HTERT RPE-1 (cell line): ENCODE measurements around the gene ZGPAT.
"Not testable (repeated sequence)": the region's sequence is repeated elsewhere in the genome, so short reads cannot be mapped to it uniquely, and the experiment has no call there.

ENCODE experiments used
- in situ Hi-C: fragments of 300-500 bp; cut with MboI; formaldehyde crosslinking; loops from 4 replicates; pipeline ENCODE4 v1.14.3; 2020; ENCODE audit warnings: low sequenced_read_pairs

The ZGPAT gene

DNA sequence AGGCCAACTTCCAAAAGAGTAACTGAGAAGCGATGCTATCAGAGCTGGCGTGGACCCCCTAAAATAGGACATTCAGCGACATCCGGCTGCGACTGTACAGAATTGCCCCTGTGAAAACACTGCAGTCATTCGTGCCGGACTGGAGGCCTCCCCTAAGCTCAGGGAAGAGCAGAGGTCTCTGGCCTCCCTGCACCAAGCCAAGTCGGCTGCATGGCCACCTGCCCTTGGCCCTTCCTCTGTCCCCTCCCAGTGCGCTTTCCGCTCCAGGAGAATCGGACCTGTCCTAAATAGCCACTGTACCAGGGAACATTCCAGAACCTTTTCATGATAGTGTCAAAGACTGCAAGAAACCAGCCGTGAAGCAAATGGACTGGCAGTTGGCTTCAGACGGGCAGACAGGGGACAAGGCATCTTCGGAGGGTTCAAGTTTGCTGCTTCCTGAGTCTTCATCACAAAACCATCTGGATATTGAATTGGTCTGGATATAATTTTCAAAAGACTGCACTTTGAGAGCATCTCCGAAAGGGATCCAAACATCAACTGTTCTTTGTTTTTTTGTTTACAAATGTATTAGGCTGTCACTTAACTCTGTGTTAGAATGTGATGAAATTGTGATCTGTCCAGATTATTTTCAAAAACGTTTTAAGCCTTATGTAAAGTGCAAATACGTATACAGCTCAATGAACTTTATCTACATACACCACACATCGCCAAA lies 48.3 kb downstream of the ZGPAT start:
- in situ Hi-C loops = no loop called here

DNA sequence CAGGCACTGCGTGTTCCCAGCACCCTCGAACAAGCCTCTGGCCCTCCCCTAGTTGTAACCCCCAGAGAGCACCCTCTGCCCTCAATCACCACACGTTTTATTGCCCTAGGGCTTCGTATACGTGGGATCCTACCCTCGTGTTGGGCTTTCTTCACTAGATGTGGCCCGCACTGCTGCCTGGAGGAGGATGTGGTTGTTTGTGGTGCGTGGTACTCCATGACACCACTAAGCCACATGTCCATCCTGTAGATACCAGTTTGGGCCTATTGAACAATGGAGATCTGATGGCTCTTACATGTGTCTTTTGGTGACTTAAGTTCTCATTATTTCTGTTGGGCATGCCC lies 48.8 kb downstream of the ZGPAT start:
- in situ Hi-C loops = no loop called here

DNA sequence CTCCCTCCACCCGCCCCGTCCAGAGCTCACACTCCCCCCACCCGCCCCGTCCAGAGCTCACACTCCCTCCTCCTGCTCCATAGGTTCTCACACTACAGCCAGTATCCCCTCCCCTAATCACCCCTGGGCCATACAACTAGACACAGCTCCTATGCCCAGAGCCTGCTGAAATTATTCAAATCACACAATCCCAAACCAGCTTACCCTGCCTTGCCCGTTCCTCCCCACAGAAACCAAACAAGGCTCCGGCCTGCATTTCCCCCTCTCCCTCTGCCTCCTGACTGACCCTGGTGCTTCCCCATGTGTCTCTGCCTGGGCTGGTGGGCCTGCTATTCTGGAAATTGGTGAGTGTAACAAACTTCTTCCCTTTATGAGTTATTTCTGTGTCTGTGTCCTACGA lies 50.3 kb downstream of the ZGPAT start:
- in situ Hi-C loops = no loop called here

DNA sequence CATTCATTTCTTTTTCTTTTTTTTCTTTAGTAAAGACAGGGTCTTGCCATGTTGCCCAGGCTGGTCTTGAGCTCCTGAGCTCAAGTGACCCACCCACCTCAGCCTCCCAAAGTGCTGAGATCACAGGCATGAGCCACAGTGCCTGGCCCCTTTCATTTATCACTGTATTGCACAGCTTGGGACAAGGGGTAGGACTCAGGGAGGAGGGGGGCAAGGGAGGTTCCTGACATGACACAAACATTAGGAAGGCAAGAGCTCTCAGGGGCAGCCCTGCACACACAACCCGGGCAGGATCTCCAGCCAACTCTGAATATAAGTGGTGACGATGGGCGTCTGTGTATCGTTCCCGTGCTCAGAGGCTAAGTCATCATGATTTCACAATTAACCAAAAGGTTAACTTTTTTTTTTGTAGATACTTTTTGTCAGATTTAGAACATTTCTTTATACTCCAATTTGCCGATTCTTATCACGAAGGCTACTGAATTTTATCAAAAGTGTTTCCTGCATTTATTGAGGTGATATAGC lies 51.6 kb downstream of the ZGPAT start:
- in situ Hi-C loops = no loop called here

DNA sequence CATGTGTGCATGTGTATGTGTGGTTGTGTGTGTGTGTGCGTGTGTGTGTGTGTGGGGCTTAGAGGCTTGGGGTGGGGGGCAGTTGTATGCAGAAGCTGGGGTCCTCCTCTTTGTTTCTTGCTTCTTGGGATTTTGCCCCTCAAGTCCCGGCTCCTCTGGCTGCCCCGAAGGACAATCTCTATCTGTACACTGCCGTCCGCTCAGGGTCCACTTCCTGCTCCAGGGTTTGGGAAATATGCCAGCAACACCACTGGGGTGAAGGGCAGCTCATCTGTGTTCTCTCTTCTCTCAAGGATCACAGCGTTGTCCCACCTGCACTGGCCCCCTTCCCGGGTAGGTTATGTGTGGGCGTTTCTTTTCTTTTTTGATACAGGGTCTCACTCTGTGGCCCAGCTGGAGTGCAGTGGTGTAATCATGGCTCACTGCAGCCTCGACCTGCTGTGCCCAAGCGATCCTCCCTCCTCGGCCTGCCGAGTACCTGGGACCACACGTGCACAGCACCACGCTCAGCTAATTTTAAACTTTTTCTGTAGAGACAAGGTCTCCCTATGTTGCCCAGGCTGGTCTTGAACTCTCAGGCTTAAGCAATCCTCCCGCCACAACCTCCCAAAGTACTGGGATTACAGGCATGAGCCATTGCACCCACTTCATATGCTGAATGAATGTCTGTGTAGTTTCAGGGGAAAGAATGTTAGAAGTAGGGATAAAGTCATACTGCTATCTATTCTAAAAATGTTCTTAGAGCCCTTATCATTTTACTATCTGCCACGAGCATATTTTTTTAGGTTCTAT lies 57.4 kb downstream of the ZGPAT start:
- in situ Hi-C loops = no loop called here

DNA sequence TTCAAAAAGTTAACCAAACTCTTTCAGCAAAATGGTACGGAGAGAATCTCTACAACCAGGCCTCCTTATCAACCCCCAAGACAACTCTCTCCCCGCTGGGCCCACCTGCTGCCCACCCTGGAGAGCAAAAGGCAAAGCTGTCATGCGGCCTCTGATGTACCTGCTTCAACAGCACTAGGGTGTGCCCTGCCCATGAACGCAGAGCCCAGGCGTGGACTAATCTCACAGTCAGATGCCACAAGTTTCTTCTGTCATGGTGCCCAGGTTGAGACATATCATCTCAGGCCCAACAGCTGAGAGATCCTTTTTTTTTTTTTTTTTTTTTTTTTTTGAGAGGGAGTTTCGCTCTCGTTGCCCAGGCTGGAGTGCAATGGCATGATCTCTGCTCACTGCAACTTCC lies 58.1 kb downstream of the ZGPAT start:
- in situ Hi-C loops = no loop called here

DNA sequence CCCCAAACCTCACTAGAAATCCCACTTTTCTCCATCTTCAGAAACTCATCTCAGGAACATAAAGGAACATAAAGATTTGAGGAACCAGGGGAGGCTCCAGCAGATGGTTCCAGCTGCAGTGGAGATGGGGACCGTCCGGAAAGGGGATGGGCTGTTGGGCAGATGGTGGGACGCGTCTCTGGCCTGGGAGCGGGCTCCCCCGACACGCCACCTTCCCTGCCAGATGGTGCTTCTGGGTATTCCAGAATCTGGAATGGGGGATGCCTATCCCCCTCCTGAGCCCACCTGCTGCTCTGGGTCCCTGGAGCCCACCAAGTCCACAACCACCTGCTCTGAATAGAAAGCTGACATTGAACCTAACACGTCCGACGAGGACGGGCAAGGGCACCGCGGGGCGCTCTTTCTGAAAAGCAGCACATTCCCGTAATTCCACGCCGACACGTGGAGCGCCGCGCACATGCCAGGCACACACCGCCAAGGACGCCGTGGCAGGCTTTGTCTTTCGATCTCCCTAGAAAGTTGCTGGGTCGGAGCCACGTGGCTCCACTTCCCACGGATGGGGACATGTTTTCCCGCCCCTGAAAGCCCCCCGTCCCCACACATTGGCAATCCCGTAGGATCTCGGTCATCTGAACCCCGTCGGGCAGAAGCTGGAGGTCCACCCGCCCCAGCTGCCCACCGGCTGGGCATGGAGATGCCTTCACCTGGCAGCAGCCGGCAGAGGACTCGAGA lies 59.0 kb downstream of the ZGPAT start:
- in situ Hi-C loops = no loop called here

DNA sequence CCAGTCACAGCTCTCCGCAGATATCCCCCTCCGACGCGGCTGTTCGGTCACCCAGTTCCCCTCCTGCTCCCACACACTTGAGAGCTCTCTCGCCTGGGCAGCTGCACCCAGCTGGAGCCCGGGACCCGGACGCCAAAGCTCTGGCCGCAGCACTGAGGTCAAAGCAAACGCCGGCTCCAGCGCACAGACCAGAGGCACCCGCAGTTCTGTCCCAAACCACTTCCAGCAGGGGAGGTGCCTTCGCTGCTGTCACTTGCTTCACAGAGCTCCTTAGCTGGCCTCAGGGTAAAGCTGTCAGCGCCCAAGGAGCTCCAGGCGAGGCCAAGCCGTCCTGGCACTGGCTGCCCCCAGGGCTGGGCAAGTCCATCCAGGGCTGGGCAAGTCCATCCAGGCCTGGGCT lies 59.6 kb downstream of the ZGPAT start:
- in situ Hi-C loops = no loop called here

DNA sequence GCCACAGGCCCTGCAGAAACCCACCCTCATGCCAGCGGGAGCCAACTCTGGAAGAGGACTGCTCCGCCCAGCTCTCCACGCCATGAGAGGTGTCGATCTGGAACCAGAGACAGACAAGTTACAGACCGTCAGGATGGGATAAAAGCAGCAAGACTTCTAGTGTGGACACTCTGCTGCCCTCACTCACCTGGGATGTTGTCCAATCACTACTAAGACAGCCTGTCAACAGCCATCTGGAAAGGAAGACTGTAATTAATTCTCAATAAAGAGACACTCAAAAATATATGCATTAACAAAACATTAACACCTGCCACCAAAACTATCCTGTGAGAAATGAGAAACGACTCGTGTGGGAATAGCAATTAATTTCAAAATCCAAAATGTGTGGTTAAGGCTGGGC lies 60.0 kb downstream of the ZGPAT start:
- in situ Hi-C loops = no loop called here

DNA sequence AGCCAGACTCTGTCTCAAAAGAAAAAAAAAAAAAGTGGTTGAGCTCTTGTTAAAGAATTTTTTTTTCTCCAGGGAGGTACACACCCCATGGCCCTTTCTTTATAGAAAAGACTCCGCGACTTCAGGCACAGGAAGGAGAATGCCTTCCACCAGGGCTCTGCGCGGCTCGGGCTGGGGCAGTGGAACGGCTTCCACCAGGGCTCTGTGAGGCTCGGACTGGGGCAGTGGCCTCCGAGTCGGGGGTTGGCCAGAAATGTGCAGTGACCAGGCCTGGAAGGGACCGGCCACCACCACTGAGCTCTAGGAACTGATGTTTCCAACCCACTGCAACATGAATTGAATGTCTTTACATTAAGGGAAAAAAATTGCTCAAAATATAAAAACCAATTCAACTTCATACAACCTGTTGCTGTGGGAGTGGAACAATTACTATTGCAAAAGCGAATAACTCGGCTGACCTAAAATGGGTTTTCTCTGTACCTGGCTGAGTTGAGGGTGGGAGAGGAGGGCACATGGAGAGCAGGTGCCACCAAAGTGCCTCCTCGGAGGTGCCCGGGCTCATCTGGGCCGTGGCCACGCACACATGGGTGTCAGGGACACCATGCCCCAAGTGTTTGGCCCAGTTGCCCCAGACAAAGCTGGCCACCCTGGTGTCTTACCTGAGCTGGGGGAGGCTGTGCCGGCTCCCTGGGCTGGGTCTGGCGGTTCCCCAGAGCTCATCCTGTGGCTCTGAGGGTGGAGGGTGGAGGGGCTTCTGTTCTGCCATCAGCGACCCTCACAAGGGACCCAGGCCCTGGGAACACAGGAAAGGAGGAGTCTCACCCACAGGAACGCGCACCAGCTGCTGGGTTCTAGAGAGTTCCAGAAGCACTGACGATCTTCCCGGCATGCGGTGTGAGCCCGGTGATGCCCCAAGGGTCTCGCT lies 61.0 kb downstream of the ZGPAT start:
- in situ Hi-C loops = no loop called here

DNA sequence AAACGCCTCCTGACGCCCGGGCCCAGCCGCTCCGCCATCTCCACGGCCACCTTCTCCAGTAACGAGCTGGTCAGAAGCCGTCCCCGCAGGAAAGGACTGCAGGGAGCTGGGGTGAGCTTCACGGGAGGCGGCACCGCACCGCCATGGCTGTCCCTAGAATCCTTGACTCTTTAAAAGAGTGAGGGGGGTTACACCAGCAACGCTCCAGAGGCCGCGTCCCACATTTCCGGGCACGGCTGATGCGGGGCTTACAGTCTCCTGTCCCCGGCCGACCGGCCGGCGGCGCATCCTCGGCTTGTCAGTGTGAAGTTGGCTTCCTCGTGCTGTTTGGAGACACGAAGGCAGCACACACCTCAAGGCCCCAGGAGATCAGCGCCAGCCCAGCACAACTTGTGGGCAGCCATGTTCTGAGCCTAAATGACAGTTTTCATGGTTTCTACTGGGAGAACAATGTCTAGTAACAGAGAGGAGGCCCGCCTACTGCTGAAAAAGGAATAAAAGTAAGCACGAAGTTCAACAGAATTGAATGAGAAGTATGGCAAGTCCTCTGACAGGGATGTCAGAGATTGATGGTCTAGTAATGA lies 62.1 kb downstream of the ZGPAT start:
- in situ Hi-C loops = no loop called here

DNA sequence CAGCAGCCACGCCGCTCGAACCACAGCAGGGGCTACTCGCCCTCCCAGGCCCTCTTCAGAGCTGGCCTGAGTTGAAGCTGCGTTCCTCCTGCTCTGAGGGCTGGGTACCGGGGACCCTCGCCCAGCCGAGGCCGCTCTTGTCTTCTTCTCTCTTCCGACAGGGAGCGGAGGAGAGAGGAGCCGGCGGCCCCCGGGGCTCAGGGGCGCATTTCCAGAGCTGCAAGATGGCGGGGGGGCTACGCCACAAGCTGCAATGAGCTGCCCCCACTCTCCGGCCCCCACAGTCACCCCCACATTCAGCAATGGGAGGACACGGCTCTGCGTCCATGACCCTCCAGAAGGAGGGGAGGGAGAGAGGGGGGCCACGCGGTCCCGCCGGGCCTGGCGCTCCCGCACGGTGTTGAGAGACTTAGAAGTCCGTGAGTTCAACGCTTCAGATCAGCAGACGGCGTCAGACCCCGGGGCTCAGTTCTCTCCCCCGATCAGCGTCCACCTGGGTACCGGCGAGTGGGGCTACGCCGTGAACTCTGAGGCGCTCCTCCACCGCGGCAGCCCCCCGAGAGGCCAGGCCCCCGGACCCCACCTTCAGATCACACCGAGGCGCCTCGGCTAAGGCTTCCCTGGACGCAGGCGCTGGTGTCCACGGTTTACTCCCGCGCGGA lies 63.3 kb downstream of the ZGPAT start:
- in situ Hi-C loops = no loop called here

DNA sequence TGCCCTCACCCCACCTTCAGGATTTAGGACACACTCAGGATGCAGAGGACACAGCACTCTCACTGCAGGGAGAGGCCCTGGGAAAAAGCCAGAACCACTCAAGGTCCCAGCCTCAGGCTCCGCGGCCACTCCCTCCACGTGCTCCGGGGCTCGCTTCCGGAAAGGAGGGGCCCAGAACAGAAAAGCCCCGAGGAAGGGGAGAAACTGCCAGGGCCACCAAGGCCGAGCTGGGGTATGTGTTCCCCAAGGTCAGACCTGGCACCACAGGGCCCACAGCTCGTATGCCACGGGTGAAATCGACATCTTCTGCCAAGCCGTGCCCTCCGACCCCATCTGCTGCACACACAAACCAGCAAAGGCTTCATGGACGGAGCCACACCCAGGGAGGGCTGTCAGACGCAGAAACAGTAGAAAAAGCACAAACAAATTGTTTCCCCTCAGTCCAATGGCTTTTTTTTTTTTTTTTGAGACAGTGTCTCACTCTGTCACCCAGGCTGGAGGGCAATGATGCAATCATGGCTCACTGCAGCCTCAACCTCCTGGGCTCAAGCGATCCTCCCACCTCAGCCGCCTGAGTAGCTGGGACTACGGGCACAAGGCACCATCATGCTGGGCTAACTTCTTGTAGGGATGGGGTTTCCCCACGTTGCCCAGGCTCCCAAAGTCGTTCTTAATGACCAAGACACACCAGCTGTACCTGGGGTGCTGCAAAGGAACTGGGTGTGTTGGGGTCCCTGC lies 65.1 kb downstream of the ZGPAT start:
- in situ Hi-C loops = no loop called here

DNA sequence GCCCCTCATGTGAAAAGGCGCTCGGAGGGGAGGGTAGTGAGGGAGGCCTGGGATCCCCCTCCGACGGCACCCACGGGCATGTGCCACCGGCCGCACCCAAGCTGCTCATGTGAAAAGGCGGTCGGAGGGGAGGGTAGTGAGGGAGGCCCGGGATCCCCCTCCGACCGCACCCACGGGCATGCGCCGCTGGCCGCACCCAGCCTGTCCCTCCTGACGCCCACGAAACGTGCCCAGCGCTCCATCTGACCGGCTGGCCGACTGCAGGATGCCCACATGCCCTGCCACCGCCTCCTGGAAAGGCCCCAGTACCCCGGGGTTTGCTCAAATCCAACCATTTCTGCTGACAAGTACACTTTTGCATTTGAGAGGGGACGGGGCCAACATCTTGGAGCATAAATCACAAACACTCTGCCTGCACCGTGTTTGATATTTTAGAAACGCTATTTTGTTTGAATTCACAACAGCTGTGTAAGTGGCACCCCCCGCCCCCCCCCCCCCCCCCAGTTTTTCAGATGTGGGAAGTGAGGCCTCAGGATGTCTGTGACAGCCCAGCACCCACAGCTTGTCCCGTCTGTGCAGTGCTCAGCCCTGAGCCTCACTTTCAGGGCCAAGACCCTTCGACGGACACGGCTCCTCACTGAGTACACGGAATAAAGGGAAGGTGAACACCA lies 65.9 kb downstream of the ZGPAT start:
- in situ Hi-C loops = no loop called here

DNA sequence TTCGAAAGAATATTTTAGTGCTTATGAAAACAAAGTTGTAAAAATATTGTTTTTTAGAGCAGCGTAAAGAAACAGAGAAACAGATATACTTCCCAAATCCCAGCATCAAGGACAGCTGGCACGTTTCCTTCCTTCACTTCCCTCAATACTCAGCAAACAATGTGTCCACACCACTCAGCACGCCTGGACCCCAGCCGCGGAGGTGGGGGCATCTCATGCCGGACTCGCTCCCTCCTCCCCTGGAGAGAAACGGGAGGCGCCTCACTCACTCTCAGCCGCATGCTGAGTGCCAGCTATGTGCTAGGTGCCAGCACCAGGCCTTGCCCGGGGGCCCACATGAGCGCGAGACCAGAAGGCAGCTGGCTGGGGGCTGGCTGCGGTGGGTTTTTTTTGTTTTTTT lies 66.5 kb downstream of the ZGPAT start:
- in situ Hi-C loops = no loop called here

DNA sequence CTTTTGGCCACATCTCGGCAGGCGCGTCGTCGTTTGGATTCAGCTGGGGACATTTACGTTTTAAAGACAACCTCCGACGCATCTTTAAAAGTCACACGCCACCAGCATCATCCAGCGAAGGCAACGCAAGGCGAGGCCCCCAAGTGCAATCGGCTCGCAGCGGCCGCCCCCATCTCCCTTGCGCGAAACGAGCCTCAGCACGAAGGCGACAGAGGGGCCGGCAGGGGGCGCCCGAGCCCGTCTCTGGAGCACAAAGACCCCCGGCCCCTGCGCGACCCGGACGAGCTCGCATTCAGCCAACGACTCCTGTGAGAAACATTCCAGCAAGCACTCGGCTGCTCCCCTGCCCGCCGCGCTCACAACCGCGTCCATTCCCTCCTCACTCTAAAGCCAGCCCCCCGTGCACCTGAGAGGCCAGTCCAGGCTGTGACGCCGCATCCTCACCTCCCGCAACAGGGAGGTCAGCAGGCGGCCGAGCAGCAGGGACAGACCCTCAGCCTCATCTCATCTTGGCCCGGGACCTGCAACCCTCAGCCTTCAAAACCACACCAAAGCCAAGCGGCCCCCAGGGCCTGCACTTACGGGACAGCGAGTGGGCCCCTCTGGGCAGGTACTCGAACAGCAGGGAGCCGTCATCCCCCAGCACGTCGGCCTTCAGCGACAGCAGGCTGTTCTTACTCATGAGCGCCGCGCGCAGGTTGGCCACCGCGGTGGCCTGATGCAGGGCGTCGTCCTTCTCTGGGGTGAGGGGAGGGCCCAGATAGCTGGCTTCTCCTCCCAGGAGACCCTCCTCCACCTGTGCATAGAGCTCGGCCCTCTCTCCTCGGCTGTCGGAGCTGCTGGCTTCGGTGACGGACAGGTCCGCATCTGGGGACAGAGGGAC lies 67.5 kb downstream of the ZGPAT start:
- in situ Hi-C loops = no loop called here

DNA sequence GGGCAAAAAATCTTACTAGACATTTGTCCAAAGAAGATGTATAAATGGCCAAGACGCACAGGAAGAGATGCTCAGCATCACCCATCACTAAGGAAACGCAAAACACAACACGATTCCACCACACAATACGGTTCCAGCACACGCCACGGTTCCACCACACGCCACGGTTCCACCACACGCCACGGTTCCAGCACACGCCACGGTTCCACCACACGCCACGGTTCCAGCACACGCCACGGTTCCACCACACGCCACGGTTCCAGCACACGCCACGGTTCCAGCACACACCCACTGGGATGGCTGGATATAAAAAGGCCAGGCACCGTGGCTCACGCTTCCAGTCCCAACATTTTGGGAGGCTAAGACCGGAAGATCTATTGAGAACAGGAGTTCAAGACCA lies 69.0 kb downstream of the ZGPAT start:
- in situ Hi-C loops = not testable (repeated sequence)

DNA sequence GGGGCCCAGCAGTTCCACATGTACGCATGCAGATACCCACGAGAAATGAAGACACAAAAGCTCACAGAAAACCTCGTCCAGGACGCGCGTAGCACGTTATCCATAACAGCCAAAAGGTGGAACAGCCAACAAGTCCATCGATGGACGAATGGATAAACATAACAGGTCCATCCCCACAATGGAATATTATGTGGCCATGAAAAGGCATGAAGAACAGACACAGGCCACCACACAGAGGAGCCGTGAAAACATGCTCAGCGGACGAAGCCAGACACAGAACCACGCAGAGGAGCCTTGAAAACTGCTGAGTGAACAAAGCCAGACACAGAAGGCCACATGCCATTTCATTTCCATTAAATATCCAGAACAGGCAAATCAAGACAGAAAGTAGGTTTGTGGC lies 69.8 kb downstream of the ZGPAT start:
- in situ Hi-C loops = no loop called here
